Fibroblast of lung (primary cell): Measurements from ENCODE around the gene CFLAR.

Experiments used
- EZH2 ChIP-seq: IDR thresholded peaks from 2 replicates; pipeline ENCODE4 v1.5.1; 2012; ENCODE audit warnings: low read length, control low read depth, mild to moderate bottlenecking; ENCODE audit errors: missing control alignments
- TF ChIP-seq, protein P1 (sequence below), 2 donors: IDR thresholded peaks in 1 of 2; conservative IDR thresholded peaks in 1 of 2; 1 replicate in 1 of 2; 2 replicates in 1 of 2; pipeline ENCODE4 v1.5.1; 2011 to 2012; ENCODE audit warnings: low read length in 2 of 2, control low read depth in 1 of 2, inconsistent platforms in 1 of 2, low read depth in 1 of 2, mild to moderate bottlenecking in 1 of 2

DNA sequence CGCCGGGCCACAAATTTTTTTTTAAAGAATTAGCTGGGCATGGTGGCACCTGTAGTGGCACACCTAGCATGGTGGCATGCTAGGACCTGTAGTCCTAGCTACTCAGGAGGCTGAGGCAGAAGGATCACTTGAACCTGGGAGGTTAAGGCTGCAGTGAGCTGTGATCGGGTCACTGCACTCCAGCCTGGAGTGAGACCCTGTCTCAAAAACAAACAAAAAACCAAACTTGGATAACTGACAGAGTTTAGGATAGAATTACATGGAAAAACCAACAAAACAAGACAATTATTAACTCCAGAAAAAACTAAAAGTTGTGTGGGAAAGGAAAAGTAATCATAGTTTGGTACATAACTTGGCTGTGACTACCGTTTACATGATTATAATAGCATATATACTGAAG is 1.6 kb upstream of the CFLAR start:
- TF ChIP-seq, protein P1, sequence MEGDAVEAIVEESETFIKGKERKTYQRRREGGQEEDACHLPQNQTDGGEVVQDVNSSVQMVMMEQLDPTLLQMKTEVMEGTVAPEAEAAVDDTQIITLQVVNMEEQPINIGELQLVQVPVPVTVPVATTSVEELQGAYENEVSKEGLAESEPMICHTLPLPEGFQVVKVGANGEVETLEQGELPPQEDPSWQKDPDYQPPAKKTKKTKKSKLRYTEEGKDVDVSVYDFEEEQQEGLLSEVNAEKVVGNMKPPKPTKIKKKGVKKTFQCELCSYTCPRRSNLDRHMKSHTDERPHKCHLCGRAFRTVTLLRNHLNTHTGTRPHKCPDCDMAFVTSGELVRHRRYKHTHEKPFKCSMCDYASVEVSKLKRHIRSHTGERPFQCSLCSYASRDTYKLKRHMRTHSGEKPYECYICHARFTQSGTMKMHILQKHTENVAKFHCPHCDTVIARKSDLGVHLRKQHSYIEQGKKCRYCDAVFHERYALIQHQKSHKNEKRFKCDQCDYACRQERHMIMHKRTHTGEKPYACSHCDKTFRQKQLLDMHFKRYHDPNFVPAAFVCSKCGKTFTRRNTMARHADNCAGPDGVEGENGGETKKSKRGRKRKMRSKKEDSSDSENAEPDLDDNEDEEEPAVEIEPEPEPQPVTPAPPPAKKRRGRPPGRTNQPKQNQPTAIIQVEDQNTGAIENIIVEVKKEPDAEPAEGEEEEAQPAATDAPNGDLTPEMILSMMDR (conservative IDR thresholded peaks at IDR 0.05 in 1 of 2, IDR thresholded peaks at IDR 0.05 in 1 of 2; ENCODE audit: low read depth in 1 of 2, low read length in 2 of 2): no peak
- no peak for TF ChIP-seq EZH2
